HK-2 (cell line): ENCODE data around the gene TRMT112.
A peak's percentile ranks its signal among the peaks of the same experiment; 100 is the strongest.
"Not testable (repeated sequence)": the region's sequence is repeated elsewhere in the genome, so short reads cannot be mapped to it uniquely, and the experiment has no call there.

Experiments used
- DNase-seq: peaks from one replicate; pipeline ENCODE4 v3.0.0-alpha.2; 2018; ENCODE audit not compliant: unreplicated experiment

The TRMT112 gene

GRCh38 chr11:64331569-64332371 lies 14.4 kb upstream of the TRMT112 start:
- DNase-seq = peak; percentile 87

DNA sequence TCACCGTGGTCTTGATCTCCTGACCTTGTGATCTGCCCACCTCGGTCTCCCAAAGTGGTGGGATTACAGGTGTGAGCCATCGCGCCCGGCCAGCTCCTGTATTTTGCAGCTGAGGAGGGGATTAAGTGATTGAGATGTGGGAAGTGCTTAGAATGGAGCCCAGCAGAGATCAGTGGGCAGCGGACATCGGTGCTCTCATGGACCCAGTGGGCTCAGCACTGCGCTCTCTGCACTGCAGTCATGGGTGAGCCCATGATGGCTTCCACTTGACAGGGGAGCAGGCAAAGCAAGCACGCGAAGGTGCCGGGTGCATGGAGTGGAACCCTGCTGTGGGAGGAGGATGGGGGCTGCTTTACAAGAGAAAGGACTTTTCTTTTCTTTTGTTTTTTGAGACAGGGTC lies 13.5 kb upstream of the TRMT112 start:
- DNase-seq = no peak

DNA sequence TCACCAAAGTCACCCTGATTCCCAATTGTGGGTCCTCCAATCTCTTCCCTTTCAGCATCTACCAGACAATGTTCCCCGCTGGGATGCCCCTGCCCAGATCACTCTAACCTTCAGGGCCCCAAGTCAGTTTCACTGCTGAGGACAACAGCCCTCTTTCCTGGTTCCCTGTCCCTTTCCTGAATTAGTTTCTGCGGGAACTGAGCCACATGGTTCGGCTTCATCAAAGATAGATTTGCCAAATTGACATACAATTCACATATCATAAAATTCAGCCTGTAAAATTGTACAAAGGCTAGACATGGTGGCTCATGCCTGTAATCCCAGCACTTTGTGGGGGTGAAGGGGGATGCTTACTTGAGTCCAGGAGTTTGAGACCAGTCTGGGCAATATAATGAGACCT lies 10.6 kb upstream of the TRMT112 start:
- DNase-seq = no peak

GRCh38 chr11:64327375-64327774 lies 10.0 kb upstream of the TRMT112 start:
- DNase-seq = no peak

GRCh38 chr11:64324692-64325469 lies 7.5 kb upstream of the TRMT112 start:
- DNase-seq = no peak

DNA sequence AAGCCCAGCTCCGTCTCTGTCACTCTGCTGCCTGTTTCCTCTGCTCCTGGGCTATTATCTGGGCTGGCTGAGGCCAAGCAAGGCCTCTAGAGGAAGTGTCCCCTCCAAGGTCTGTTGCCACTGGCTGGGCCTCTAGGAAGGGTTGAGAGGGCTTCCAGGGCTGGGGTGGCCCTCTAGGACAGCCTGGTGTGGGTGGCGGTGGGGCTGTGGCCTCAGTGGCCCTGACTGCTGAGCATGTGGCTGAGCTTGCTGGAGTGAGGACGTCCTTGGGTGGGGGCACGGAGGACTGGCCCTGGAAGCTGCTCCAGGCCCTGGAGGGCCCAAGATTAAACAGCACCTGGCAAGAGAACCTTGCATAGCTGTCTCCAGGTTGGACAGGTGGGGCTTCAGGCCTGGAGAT lies 6.6 kb upstream of the TRMT112 start:
- DNase-seq = not testable (repeated sequence)

GRCh38 chr11:64323373-64323772 lies 6.0 kb upstream of the TRMT112 start:
- no peak for DNase-seq

DNA sequence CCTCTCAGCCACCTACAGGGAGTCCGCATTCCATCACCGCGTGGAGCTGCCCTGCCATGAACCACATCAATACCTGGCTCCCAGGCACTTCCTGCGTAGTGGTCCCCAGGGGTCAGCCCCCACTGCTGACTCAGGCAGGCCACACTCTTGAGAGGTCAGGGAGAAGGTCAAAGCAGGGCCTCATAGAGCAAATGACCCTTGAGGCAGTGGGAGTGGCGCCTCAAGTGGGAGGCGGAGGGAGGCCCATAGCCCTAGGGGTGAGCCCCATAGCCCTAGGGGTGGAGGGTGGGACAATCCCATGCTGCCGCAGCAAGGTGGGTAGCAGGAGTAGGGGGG lies 5.5 kb upstream of the TRMT112 start:
- no peak for DNase-seq

DNA sequence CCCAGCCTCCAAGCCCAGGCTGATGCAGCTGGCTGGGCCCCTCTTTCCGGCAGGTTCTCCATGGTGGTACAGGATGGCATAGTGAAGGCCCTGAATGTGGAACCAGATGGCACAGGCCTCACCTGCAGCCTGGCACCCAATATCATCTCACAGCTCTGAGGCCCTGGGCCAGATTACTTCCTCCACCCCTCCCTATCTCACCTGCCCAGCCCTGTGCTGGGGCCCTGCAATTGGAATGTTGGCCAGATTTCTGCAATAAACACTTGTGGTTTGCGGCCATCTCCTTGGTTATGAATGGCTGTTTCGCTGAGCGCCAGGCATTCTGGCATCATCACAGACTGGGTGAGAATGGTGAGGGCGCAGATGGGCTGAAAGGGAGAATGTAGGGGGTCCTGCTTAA lies 4.2 kb upstream of the TRMT112 start:
- no peak for DNase-seq

DNA sequence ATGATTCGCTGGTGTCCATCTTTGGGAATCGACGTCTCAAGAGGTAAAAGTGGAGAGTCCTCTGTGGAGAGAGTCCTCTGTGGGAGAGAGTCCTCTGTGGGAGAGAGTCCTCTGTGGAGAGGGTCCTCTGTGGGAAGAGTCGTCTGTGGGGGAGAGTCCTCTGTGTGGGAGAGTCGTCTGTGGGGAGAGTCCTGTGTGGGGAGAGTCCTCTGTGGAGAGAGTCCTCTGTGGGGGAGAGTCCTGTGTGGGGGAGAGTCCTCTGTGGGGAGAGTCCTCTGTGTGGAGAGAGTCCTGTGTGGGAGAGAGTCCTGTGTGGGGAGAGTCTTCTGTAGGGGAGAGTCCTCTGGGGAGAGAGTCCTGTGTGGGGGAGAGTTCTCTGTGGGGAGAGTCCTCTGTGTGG lies 3.7 kb upstream of the TRMT112 start:
- no peak for DNase-seq

GRCh38 chr11:64320556-64320955 lies 3.2 kb upstream of the TRMT112 start:
- DNase-seq = no peak

GRCh38 chr11:64318766-64319761 lies 1.7 kb upstream of the TRMT112 start:
- DNase-seq = no peak

- peak; percentile 92 for DNase-seq
Measured at GRCh38 chr11:64317961-64318765, 804 bp upstream of the TRMT112 start, which contains the start of gene PRDX5. PRDX5 (plus strand) TSS chr11:64318121; CDS start chr11:64318216, 95 bp downstream.

DNA sequence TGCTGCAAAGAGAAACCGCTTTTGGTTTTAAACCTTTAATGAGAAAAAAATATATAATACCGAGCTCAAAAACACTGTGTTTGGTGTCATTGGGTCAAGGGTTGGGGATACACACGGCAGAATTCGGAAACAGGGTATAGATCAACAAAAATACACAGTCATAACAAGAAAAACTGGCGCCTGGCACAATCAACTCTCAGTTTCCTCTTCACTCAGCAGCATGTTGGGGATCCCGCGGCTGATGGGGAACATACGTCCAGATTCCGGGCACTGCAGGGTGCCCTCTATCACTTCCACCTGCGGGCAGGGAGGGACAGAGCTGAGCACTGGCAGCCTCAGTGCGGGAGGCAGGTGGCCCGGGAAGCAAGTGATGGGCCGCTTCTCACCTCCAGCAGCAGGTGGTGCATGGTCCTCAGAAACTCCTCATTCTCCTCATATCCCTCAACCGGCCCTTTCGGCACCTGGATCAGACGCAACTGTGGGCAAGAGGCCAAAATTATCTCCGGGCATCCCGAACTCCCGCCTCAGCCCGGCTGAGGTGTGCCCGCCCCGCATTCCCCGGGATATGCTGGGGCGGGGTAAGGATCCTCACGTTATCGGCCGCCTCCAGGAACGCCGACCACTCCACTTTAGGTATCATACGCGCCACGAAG lies 561 bp downstream of the TRMT112 start:
- DNase-seq = peak; percentile 56

GRCh38 chr11:64315667-64316526 lies 1.5 kb downstream of the TRMT112 start:
- DNase-seq = not testable (repeated sequence)

DNA sequence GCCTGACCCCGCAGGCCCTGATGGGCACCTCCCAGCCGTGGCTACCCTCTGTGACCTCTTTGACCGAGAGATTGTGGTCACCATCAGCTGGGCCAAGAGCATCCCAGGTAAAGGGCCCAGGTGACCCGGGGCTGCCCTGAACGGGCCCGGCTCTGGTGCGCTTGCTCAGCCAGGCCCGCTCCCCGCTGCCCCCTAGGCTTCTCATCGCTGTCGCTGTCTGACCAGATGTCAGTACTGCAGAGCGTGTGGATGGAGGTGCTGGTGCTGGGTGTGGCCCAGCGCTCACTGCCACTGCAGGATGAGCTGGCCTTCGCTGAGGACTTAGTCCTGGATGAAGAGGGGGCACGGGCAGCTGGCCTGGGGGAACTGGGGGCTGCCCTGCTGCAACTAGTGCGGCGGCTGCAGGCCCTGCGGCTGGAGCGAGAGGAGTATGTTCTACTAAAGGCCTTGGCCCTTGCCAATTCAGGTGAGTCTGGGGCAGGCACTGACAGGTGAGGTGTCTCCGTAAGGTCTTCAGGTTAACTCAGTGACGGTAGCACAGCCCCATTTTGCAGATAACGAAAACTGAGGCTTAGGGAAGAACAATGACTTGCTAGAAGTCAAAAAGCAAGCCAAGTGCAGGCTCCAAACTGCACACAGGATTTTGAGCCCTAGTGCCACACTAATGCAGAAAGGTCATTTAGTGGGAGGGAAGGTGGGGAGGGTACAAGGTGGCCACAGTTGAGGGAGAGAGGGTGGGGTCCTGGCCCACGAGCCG lies 2.4 kb downstream of the TRMT112 start:
- no peak for DNase-seq

DNA sequence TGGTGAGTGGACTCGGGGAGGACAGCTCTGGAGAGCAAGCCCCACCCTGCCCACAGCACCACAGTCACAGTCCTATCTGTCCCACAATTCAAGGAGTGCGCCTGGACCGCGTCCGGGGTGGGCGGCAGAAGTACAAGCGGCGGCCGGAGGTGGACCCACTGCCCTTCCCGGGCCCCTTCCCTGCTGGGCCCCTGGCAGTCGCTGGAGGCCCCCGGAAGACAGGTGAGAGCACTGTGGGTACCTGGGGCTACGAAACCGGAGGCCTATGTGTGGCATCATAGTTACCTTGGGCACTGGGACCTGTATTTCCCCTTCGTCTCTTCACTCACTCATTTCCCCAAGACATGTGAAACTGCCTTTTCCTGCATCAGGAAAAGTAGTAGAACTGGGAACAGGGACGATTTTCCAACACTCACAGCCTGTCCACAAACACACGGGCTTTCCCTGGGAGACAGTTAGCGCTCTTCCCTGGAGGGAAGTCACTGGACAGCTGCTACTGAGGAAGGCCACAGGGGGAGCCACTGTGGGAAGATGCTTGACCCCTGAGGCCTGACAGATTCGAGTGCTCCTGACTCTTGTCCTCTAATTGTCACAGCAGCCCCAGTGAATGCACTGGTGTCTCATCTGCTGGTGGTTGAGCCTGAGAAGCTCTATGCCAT lies 3.1 kb downstream of the TRMT112 start:
- no peak for DNase-seq

DNA sequence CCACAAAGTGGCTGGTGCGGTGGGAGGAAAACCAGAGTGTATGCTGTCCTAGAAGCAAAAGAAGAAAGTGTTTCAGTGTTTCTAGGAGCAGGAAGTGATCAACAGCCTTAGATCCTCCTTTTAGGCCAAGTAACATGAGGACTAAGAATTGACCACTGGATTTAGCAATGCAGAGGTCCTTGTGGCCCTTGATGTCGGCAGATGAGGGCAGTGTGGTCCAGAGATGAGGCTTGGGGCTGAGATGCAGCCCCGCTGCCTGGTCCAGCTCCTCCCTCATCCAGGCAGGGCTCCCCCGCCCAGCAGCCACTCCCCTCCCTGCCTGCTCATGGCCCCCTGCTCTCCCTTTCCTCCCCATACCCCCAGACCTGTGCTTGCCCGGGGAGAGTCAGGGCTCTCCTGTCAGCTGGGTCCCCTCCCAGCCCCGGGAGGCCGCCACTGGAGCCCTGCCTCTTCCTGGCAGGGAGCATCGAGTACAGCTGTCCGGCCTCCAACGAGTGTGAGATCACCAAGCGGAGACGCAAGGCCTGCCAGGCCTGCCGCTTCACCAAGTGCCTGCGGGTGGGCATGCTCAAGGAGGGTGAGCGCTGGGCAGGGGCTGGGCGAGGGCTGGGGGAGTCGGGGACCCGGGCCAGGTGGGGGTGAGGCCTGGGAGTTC lies 3.7 kb downstream of the TRMT112 start:
- no peak for DNase-seq
